Measurements from ENCODE around the gene TSGA10.
A peak's percentile ranks its signal among the peaks of the same experiment; 100 is the strongest.
"Not testable (repeated sequence)": the region's sequence is repeated elsewhere in the genome, so short reads cannot be mapped to it uniquely, and the experiment has no call there.

The TSGA10 gene

GRCh38 chr2:99084256-99084655 lies 70.5 kb downstream of the TSGA10 start:
- no peak for DNase-seq (ENCODE audit: extremely low spot score)
- no peak for TF ChIP-seq CTCF (IDR thresholded peaks at IDR 0.05; ENCODE audit: control extremely low read depth, extremely low read depth, low read depth, missing control alignments)
- ChIA-PET CTCF (interaction anchor here (1.6 kb wide), 1 partner anchor 13 kb away, joined by 3 read pairs; no protein-coding TSS in a partner anchor), POLR2A (no interaction called here)

GRCh38 chr2:99081891-99082290 lies 72.9 kb downstream of the TSGA10 start:
- TF ChIP-seq CTCF (IDR thresholded peaks at IDR 0.05; ENCODE audit: control extremely low read depth, extremely low read depth, low read depth, missing control alignments) = no peak
- POLR2A ChIA-PET = no interaction called here
- no peak for DNase-seq (ENCODE audit: extremely low spot score)
- CTCF ChIA-PET = interaction anchor here (1.0 to 1.5 kb wide), 2 partner anchors 15 to 432 kb away, joined by 3 to 6 read pairs; no protein-coding TSS in a partner anchor

GRCh38 chr2:99079226-99079625 lies 75.5 kb downstream of the TSGA10 start:
- TF ChIP-seq CTCF (IDR thresholded peaks at IDR 0.05; ENCODE audit: control extremely low read depth, extremely low read depth, low read depth, missing control alignments) = no peak
- no peak for DNase-seq (ENCODE audit: extremely low spot score)
- CTCF ChIA-PET = interaction anchor here (1.3 kb wide), 2 partner anchors 12 to 13 kb away, joined by 3 to 5 read pairs; no protein-coding TSS in a partner anchor
- POLR2A ChIA-PET = no interaction called here

- CTCF ChIA-PET = interaction anchor here (1.1 kb wide), 1 partner anchor 107 kb away, joined by 3 read pairs; no protein-coding TSS in a partner anchor
- TF ChIP-seq CTCF (IDR thresholded peaks at IDR 0.05; ENCODE audit: control extremely low read depth, extremely low read depth, low read depth, missing control alignments) = no peak
- POLR2A ChIA-PET = no interaction called here
- no peak for DNase-seq (ENCODE audit: extremely low spot score)
These were observed 82.2 kb downstream of the TSGA10 start for GRCh38 chr2:99072551-99072950.

GRCh38 chr2:99067871-99068625 lies 86.7 kb downstream of the TSGA10 start:
- POLR2A ChIA-PET = no interaction called here
- CTCF ChIA-PET = interaction anchor here (1.5 to 3.3 kb wide), 4 partner anchors 9 to 419 kb away, joined by 4 to 29 read pairs (median 6); no protein-coding TSS in a partner anchor
- DNase-seq (ENCODE audit: extremely low spot score) = no peak
- TF ChIP-seq CTCF (IDR thresholded peaks at IDR 0.05; ENCODE audit: control extremely low read depth, extremely low read depth, low read depth, missing control alignments) = no peak

- DNase-seq (ENCODE audit: extremely low spot score) = peak; percentile 41
- POLR2A ChIA-PET = no interaction called here
- CTCF ChIA-PET = interaction anchor here (0.7 to 3.3 kb wide), 14 partner anchors 8 to 489 kb away, joined by 3 to 29 read pairs (median 4); no protein-coding TSS in a partner anchor
These were observed 88.4 kb downstream of the TSGA10 start for GRCh38 chr2:99066075-99066958.

GRCh38 chr2:99049187-99049586 lies 105.6 kb downstream of the TSGA10 start:
- DNase-seq (ENCODE audit: extremely low spot score); POLR2A ChIA-PET; CTCF ChIA-PET: not testable (repeated sequence)

More at GRCh38 chr2:99066075-99066958, 88.4 kb downstream of the TSGA10 start:
- TF ChIP-seq CTCF (IDR thresholded peaks at IDR 0.05; ENCODE audit: control extremely low read depth, extremely low read depth, low read depth, missing control alignments) = peak; percentile 49

- POLR2A ChIA-PET; CTCF ChIA-PET; DNase-seq (ENCODE audit: extremely low spot score): not testable (repeated sequence)
These were observed 113.9 kb downstream of the TSGA10 start for GRCh38 chr2:99040736-99041300.
